BLaER1 (cell line): ENCODE measurements around the gene RETREG3.

ENCODE experiments used
- H3K27ac ChIP-seq: shearing (Covaris generic); formaldehyde crosslinking; 2 replicates; pipeline ENCODE4 v1.8.1; 2022
- H3K27me3 ChIP-seq: shearing (Covaris generic); formaldehyde crosslinking; 2 replicates; pipeline ENCODE4 v1.8.1; 2022
- H3K36me3 ChIP-seq: shearing (Covaris generic); formaldehyde crosslinking; 2 replicates; pipeline ENCODE4 v1.8.1; 2022
- H3K4me1 ChIP-seq: shearing (Covaris generic); formaldehyde crosslinking; 2 replicates; pipeline ENCODE4 v1.8.1; 2022
- H3K4me2 ChIP-seq: shearing (Covaris generic); formaldehyde crosslinking; 2 replicates; pipeline ENCODE4 v1.8.1; 2022
- H3K4me3 ChIP-seq: shearing (Covaris generic); formaldehyde crosslinking; 2 replicates; pipeline ENCODE4 v1.8.1; 2022
- H3K9ac ChIP-seq: shearing (Covaris generic); formaldehyde crosslinking; 2 replicates; pipeline ENCODE4 v1.8.1; 2022
- H3K9me3 ChIP-seq: shearing (Covaris generic); formaldehyde crosslinking; 2 replicates; pipeline ENCODE4 v1.8.1; 2022
- H4K20me1 ChIP-seq: shearing (Covaris generic); formaldehyde crosslinking; 2 replicates; pipeline ENCODE4 v1.8.1; 2022
- Cebpa-rat ChIP-seq: shearing (Covaris generic); IDR thresholded peaks from 2 replicates; pipeline ENCODE4 v1.8.1; 2022

Gene RETREG3

DNA sequence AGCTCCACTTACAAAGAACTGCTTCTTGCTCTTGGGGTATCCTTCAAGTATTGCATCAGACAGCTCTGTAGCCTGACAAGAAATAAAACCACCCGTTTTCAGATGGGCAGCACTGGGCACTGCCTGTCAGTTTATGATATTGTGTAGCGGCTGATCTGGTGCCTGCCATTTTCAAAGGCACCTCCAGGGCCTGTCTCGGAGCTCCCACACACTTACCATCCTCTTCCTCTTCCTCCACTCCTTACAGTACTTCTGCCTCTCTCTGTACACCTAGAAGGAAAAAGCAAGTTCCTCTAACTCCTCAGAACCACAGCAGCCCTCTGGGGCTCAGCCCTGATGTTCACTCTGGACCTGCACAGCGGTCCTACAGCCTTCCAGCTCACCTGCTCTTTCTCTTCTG, 36.1 kb downstream of the RETREG3 start:
- peaks cover 32% of the 10 kb centered on the region for H3K4me1 ChIP-seq
- no peak for TF ChIP-seq Cebpa-rat
- peaks cover 81% of the 10 kb centered on the region for H3K36me3 ChIP-seq
- no peaks in the 10 kb centered on the region for H3K27me3 ChIP-seq
- no peak overlapping the region for H3K4me3 ChIP-seq
- H3K4me2 ChIP-seq = no peak overlapping the region
- H4K20me1 ChIP-seq = peaks cover 23% of the 10 kb centered on the region
- H3K9me3 ChIP-seq = no peaks in the 10 kb centered on the region
- H3K9ac ChIP-seq = peak overlapping the region; percentile 36; the same call in 1 of the 2 replicates
- H3K27ac ChIP-seq = no peak overlapping the region

DNA sequence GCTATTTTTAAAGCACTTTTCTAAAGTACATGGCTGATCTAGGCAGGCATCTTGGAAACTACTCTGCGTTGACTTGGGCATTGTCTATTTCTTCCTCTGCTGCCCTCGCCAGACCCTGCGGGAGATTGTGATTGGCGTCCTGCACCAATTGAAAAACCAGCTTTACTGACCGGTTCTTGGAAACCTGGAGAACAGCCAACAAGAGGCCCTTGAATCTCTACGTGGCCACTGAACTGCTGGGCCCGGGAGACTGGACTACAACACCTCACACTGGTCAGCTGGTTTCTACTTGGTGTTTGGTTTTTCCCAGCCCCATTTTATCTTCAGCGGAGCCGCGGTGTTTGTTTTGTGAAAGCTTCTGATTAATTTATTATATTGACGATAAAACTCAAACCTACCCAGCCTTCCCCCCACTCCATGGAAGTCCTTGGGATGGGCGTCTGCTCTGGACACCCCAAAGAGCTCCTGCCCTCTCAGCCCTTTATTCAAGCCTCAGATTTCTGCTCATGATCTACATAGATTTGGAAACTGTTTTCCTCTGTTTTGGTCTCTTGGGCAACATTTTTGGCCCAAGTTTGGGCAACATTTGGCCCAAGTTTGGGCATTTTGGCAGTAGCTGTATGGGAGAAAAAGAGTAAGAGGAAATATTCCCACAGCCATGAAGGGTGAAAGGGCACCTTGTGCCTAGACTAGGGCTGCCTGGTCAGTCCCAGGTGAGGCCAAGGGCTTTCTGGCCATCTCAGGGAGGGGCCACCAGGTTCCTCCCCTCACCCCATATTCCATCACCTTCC, 37.5 kb downstream of the RETREG3 start:
- no peaks in the 10 kb centered on the region for H3K9me3 ChIP-seq
- no peaks in the 10 kb centered on the region for H3K27me3 ChIP-seq
- TF ChIP-seq Cebpa-rat = no peak
- H3K9ac ChIP-seq = no peak overlapping the region
- H3K27ac ChIP-seq = no peak overlapping the region
- H4K20me1 ChIP-seq = peaks cover 23% of the 10 kb centered on the region
- peaks cover 33% of the 10 kb centered on the region for H3K4me1 ChIP-seq
- H3K4me2 ChIP-seq = no peak overlapping the region
- H3K4me3 ChIP-seq = no peak overlapping the region
- H3K36me3 ChIP-seq = peaks cover 81% of the 10 kb centered on the region

DNA sequence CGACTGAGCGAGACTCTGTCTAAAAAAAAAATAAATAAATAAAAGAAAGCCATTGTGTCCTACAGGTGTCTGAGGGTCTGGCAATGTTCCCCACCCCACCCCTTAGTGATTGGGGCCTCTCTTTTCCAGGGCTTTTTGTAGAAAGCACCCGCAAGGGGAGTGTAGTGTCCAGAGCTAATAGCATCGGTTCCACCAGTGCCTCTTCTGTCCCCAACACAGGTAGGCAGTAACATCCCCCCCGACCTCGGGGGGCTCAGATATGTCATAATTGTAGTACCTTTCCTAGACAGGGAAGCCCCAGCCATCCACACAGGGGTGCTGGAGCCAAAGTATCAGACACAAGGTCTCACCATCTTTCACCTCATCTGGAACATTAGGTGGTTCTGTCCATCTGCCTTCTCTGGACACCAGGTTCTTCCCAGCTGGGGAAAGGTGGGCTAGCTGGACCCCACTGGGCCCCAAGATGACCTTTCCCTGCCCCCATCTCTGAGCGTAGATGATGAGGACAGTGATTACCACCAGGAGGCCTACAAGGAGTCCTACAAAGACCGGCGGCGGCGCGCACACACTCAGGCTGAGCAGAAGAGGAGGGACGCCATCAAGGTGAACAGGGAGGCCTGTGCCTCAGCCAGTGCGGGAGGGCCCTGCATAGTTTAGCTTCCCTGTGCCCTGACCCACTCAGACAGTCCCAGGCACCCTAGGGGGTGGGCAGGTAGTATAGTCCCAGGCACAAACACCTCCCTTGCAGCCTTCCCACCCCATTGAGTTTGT, 40.6 kb downstream of the RETREG3 start:
- Histone ChIP-seq H3K27ac (peak overlapping the region; percentile 33; the same call in 1 of the 2 replicates), H3K4me3 (0 out of 2 replicates have a peak overlapping the region, but pooled peaks have one; percentile 85), H3K4me2 (peak overlapping the region; percentile 94; the same call in 1 of the 2 replicates), H3K4me1 (peaks cover 31% of the 10 kb centered on the region), H3K27me3 (no peaks in the 10 kb centered on the region), H4K20me1 (peaks cover 23% of the 10 kb centered on the region), H3K9me3 (no peaks in the 10 kb centered on the region), H3K36me3 (peaks cover 83% of the 10 kb centered on the region), H3K9ac (0 out of 2 replicates have a peak overlapping the region, but pooled peaks have one; percentile 23)
- TF ChIP-seq Cebpa-rat = no peak

DNA sequence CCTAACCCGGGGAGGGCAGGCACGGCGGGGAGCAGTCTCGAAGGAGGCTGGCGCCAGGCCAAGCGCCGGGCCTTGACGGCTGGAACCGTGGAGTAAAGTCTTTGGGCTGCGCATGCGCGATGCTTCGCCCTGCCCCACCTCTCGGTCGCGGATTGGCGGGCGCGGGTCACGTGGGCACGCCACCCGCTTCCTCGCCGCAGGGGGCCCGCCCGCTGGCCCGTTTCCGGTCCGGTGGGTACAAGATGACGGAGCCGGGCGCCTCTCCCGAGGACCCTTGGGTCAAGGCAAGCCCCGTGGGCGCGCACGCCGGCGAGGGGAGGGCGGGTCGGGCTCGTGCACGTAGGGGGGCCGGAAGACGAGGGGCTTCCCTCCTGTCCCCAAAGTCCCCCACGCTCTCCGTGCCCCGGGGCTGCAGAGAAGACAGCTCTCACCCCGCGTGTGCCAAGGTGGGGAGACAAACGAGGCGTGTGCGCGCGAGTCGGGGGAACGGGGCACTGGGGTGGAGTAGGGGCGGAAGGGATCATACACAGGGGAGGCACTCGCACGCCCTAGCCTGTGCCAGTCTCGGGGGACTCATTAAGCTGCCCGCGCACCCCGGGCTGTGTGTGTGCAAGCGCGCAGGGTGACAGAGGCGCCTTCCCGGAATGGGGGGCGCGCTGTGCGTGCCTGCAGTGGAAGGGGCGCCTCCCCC, 42.1 kb downstream of the RETREG3 start, which contains the start of gene MLX:
MLX (plus strand) TSS at position 218 of the 691 bp plus-strand sequence; CDS start at position 243, 25 bp downstream.
- Histone ChIP-seq H3K4me1 (peaks cover 41% of the 10 kb centered on the region), H3K27ac (peak within 1 kb of the TSS; percentile 84), H4K20me1 (peaks cover 21% of the 10 kb centered on the region), H3K9ac (peak within 1 kb of the TSS; percentile 87), H3K4me2 (peak within 1 kb of the TSS; percentile 94), H3K4me3 (peak within 1 kb of the TSS; percentile 85), H3K9me3 (no peaks in the 10 kb centered on the region), H3K36me3 (peaks cover 71% of the 10 kb centered on the region), H3K27me3 (no peaks in the 10 kb centered on the region)
- TF ChIP-seq Cebpa-rat = no peak

DNA sequence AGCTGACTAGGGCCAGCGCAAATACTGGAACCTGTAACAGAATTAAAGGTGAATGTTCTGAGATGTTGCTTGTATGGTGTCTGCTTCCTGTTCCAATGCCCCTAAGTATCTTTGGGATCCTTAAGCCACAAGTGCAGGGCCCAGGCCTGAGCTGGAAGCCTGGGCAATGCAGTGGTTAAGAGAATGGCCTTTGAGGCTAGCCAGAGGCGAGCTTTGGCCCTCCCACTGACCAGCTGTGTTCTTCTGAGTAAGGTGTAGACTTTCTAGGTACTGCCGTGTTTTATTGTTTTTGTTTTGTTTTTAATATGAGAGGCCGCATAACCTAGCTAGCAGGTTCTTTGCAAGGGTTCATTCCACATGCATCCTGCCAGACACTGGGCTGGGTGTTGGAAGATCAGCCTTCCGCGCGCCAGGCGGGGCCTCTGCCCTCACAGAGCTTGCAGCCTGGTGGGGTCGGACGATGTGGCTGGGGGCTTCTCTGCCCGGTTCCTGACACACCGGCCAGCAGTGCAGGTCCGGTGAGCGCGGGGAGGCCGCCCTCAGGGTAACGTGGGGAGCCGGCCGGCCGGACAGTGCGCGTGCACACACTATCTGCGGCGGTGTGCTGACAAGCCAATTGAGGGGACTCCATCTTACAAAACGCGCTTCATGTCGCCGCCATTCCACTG, 42.8 kb downstream of the RETREG3 start:
- Histone ChIP-seq H4K20me1 (peaks cover 14% of the 10 kb centered on the region; the same call in 1 of the 2 replicates), H3K27ac (peak overlapping the region; percentile 84), H3K4me1 (peaks cover 45% of the 10 kb centered on the region), H3K36me3 (peaks cover 64% of the 10 kb centered on the region), H3K27me3 (no peaks in the 10 kb centered on the region), H3K4me3 (peak overlapping the region; percentile 85), H3K4me2 (peak overlapping the region; percentile 94), H3K9ac (peak overlapping the region; percentile 87), H3K9me3 (no peaks in the 10 kb centered on the region)
- no peak for TF ChIP-seq Cebpa-rat

DNA sequence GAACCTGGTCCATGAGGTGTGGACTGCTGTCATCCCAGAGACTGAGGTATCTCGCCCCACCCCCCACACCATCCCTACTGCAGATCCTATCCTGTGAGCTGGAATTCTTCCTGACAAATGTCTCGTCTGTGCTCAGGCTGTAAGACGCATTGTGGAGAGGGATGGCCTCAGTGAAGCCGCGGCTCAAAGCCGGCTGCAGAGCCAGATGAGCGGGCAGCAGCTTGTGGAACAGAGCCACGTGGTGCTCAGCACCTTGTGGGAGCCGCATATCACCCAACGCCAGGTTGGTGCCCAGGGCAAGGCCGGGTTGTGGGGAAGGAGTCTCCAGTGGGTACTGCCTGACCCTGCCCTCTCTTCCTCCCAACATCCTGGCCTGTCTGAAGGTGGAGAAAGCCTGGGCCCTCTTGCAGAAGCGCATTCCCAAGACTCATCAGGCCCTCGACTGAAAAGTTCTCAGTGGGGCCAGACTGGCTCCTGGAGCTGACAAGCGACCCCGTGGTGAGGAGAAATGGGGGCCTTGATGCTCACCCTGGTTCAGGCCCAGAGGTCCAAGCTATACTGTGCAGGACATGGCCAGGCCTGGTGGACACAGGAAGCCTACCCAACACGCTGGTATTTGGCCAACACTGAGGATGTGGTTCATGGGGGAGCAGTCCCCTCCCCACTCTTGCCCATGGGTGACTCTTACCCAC, 43.5 kb downstream of the RETREG3 start:
- Histone ChIP-seq H3K9me3 (no peaks in the 10 kb centered on the region), H3K4me1 (peaks cover 47% of the 10 kb centered on the region), H3K4me3 (no peak overlapping the region; the same call in 1 of the 2 replicates), H3K4me2 (peak overlapping the region; percentile 94), H3K27ac (peak overlapping the region; percentile 84), H4K20me1 (peaks cover 10% of the 10 kb centered on the region; the same call in 1 of the 2 replicates), H3K9ac (peak overlapping the region; percentile 87; the same call in 1 of the 2 replicates), H3K36me3 (peaks cover 57% of the 10 kb centered on the region), H3K27me3 (no peaks in the 10 kb centered on the region)
- no peak for TF ChIP-seq Cebpa-rat

DNA sequence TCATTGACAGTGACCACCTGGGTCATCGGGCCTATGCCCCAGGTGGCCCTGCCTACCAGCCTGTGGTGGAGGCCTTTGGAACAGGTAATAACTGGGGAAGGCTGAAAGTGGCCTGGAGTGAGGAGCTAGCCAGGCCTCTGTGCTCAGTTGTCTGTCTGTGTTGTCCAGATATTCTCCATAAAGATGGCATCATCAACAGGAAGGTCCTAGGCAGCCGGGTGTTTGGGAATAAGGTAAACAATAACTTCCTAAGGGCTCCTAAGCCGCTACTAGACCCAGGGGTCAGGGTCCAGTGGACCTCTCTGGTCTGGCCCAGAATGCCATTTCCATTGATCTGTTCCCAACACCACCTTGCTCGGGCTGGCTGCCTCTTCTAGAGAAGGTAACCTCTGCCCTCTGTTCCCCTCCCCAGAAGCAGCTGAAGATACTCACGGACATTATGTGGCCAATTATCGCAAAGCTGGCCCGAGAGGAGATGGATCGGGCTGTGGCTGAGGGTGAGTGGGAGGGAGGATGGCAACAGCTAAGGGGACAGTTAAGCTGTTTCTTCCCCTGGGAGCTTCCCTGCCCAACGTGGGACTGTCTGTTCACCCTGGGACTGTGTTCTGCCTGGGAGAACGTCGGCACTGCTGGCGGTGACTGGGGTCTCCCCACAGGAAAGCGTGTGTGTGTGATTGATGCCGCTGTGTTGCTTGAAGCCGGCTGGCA, 44.2 kb downstream of the RETREG3 start:
- 0 out of 2 replicates have a peak overlapping the region, but pooled peaks have one; percentile 6 for H3K9ac ChIP-seq
- no peaks in the 10 kb centered on the region for H3K27me3 ChIP-seq
- H3K4me1 ChIP-seq = peaks cover 47% of the 10 kb centered on the region
- no peak overlapping the region for H3K27ac ChIP-seq
- no peak overlapping the region for H3K4me2 ChIP-seq
- H3K9me3 ChIP-seq = no peaks in the 10 kb centered on the region
- TF ChIP-seq Cebpa-rat = no peak
- H4K20me1 ChIP-seq = peaks cover 10% of the 10 kb centered on the region; the same call in 1 of the 2 replicates
- no peak overlapping the region for H3K4me3 ChIP-seq
- peaks cover 50% of the 10 kb centered on the region for H3K36me3 ChIP-seq

DNA sequence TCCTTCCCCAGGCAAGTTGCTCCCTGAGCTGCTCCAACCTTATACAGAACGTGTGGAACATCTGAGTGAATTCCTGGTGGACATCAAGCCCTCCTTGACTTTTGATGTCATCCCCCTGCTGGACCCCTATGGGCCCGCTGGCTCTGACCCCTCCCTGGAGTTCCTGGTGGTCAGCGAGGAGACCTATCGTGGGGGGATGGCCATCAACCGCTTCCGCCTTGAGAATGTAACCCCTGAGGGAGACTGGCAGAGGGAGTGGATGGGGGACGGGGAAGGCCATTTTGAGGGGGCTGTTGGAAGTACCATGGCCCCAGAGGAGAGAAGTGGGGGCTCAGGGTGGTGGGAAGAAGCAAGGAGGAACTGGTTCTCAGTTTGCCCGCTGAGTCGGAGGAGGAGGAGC, 45.2 kb downstream of the RETREG3 start:
- Histone ChIP-seq H3K4me2 (peak overlapping the region; percentile 99), H3K27ac (no peak overlapping the region), H3K9ac (0 out of 2 replicates have a peak overlapping the region, but pooled peaks have one; percentile 5), H3K4me3 (no peak overlapping the region), H3K9me3 (no peaks in the 10 kb centered on the region), H3K27me3 (no peaks in the 10 kb centered on the region), H4K20me1 (peaks cover 8% of the 10 kb centered on the region; the same call in 1 of the 2 replicates), H3K4me1 (peaks cover 47% of the 10 kb centered on the region), H3K36me3 (peaks cover 40% of the 10 kb centered on the region)
- TF ChIP-seq Cebpa-rat = no peak
